Osteoblast (primary cell): ENCODE measurements around the gene ANO4. TPM values are rescaled to one million over a fixed set of nuclear protein-coding genes. Genes with fewer than 3 reads are reported as not detected.

Source experiments
- DNase-seq: peaks from one replicate; pipeline ENCODE4 v3.0.0; 2011; ENCODE audit warnings: low spot score, mixed read lengths; ENCODE audit not compliant: insufficient read length; ENCODE audit errors: missing footprints
- H2AFZ ChIP-seq: 2 replicates; pipeline ENCODE4 v1.6.0; 2011; ENCODE audit warnings: mild to moderate bottlenecking, low read length
- H3K27ac ChIP-seq: 2 replicates; pipeline ENCODE4 v1.5.1; 2011; ENCODE audit warnings: mild to moderate bottlenecking, low read depth, low read length, moderate library complexity
- H3K27me3 ChIP-seq: 2 replicates; pipeline ENCODE4 v1.6.0; 2012; ENCODE audit warnings: mild to moderate bottlenecking, control low read depth, inconsistent platforms, low read length, moderate library complexity; ENCODE audit not compliant: insufficient read depth
- H3K36me3 ChIP-seq: 2 replicates; pipeline ENCODE4 v1.5.1; 2011; ENCODE audit warnings: mild to moderate bottlenecking, low read length, control low read depth, moderate library complexity; ENCODE audit not compliant: insufficient read depth
- H3K4me1 ChIP-seq: 2 replicates; pipeline ENCODE4 v1.5.1; 2011; ENCODE audit warnings: mild to moderate bottlenecking, low read length, control low read depth, moderate library complexity; ENCODE audit not compliant: insufficient read depth
- H3K4me2 ChIP-seq: 2 replicates; pipeline ENCODE4 v1.6.0; 2011; ENCODE audit warnings: mild to moderate bottlenecking, low read length; ENCODE audit not compliant: insufficient read depth
- H3K4me3 ChIP-seq: fragments of 200-600 bp; sonication (generic); 3 replicates; pipeline ENCODE4 v1.5.1; 2012; ENCODE audit warnings: mild to moderate bottlenecking, low read length, inconsistent platforms; ENCODE audit not compliant: insufficient read depth
- H3K79me2 ChIP-seq: 2 replicates; pipeline ENCODE4 v1.6.0; 2012; ENCODE audit warnings: mild to moderate bottlenecking, low read length, control low read depth, inconsistent platforms; ENCODE audit not compliant: insufficient read depth
- H3K9me3 ChIP-seq: 2 replicates; pipeline ENCODE4 v1.5.1; 2011; ENCODE audit warnings: low read depth, low read length, control low read depth
- H4K20me1 ChIP-seq: 2 replicates; pipeline ENCODE4 v1.6.0; 2012; ENCODE audit warnings: mild to moderate bottlenecking, low read length, control low read depth; ENCODE audit not compliant: insufficient read depth
- total RNA-seq: library from RNA; depleted of rRNA; stranded (reverse); fragments of >200 nt; gene quantifications from 2 replicates; pipeline ENCODE4 v1.2.3, GENCODE V29; 2012
- TF ChIP-seq, protein P1 (sequence below): IDR thresholded peaks from 2 replicates; pipeline ENCODE4 v1.5.1; 2011; ENCODE audit warnings: mild to moderate bottlenecking, low read depth, low read length, moderate library complexity; ENCODE audit errors: extremely low read depth

The ANO4 gene
- total RNA-seq, 1 donor, result not detected

DNA sequence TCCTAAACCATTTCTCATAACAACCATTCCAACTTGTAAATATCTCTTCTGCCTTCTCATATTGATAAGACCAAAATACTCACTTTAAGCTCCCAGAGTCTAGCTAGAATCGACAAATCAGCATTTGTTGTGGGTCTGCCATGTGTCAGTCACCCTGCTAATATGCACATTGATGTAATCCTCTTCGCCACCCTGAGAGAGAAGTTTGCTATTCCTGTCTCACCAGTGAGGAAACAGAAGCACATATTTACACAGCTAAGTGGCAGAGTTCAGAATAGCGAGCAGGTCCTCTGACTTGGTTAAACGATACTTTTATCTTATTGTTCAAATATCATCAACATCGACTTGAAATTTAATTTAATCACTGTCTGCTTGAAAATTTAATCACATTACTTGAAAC is 142.1 kb downstream of the ANO4 start:
- no peak overlapping the region for H3K4me2 ChIP-seq
- H3K79me2 ChIP-seq, result no peaks in the 10 kb centered on the region
- no peaks in the 10 kb centered on the region for H3K36me3 ChIP-seq
- no peak overlapping the region for H3K4me3 ChIP-seq
- H2AFZ ChIP-seq, result no peak overlapping the region
- no peaks in the 10 kb centered on the region for H3K27me3 ChIP-seq
- no peaks in the 10 kb centered on the region for H3K4me1 ChIP-seq
- no peaks in the 10 kb centered on the region for H3K9me3 ChIP-seq
- H4K20me1 ChIP-seq, result no peaks in the 10 kb centered on the region
- TF ChIP-seq, protein P1, sequence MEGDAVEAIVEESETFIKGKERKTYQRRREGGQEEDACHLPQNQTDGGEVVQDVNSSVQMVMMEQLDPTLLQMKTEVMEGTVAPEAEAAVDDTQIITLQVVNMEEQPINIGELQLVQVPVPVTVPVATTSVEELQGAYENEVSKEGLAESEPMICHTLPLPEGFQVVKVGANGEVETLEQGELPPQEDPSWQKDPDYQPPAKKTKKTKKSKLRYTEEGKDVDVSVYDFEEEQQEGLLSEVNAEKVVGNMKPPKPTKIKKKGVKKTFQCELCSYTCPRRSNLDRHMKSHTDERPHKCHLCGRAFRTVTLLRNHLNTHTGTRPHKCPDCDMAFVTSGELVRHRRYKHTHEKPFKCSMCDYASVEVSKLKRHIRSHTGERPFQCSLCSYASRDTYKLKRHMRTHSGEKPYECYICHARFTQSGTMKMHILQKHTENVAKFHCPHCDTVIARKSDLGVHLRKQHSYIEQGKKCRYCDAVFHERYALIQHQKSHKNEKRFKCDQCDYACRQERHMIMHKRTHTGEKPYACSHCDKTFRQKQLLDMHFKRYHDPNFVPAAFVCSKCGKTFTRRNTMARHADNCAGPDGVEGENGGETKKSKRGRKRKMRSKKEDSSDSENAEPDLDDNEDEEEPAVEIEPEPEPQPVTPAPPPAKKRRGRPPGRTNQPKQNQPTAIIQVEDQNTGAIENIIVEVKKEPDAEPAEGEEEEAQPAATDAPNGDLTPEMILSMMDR, result no peak
- no peak for DNase-seq
- H3K27ac ChIP-seq, result no peak overlapping the region

DNA sequence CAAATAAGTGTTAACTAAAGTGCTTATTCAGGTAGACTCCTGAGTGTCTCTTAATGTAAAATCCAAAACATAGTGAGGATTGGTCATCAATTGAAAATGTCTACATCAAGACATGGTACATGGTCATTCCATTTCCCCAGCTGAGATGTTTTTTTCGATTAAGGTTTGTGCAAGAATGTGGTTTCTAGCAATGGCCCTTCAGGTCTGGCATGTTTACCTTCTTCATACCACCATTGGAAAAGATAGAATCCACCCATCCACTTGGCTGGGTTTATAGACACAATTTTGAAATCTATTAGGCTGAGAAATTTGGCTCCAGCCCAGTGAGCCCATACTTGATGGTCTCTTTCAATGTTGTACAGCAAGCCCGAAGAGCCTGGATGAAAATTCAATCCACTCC is 145.9 kb downstream of the ANO4 start:
- Histone ChIP-seq H3K27ac (no peak overlapping the region), H3K4me2 (no peak overlapping the region), H3K79me2 (no peaks in the 10 kb centered on the region), H4K20me1 (no peaks in the 10 kb centered on the region), H3K9me3 (no peaks in the 10 kb centered on the region), H2AFZ (no peak overlapping the region), H3K4me3 (no peak overlapping the region), H3K36me3 (no peaks in the 10 kb centered on the region), H3K27me3 (no peaks in the 10 kb centered on the region), H3K4me1 (no peaks in the 10 kb centered on the region)
- DNase-seq, result no peak
- TF ChIP-seq, protein P1, result no peak

DNA sequence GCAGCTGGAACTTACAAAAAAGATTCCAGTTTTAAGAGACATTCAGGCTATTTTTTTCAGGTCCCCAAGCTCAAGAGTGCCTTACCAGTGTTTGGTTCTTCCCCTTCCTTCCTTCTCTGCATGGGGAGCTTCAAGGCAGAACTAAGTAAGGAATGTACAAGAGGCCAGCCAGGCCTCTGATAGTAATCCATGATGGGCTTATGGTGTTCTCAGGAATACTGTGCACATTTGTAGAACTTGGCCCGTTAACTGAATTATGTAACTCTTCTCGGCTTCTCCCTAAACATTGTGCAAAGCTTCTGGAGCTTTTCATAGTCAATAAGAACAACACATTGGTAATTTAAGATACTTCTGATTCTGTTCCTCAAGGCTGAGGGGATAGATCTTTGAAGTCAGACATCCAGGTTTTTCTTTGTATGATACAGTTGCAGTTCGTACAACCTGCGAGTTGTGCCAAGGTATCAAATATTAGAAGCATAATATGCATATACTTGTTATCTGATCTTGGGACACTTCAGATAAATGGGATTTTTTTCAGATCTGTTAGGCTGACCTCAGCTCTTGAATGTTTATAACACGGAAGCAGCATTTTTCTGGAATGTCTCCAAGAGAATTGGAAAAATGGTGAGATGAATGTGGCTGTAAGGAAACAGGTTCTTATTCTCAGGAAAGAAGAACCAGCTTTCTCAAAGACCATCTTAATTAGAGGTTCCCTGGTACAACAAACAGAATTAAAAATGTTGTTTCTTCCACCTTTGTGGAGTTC is 148.6 kb downstream of the ANO4 start:
- Histone ChIP-seq H3K79me2 (no peaks in the 10 kb centered on the region), H2AFZ (no peak overlapping the region), H3K9me3 (no peaks in the 10 kb centered on the region), H3K4me2 (no peak overlapping the region), H3K4me1 (no peaks in the 10 kb centered on the region), H3K4me3 (no peak overlapping the region), H3K27me3 (no peaks in the 10 kb centered on the region), H4K20me1 (no peaks in the 10 kb centered on the region), H3K27ac (no peak overlapping the region), H3K36me3 (no peaks in the 10 kb centered on the region)
- DNase-seq, result no peak
- TF ChIP-seq, protein P1, result no peak

DNA sequence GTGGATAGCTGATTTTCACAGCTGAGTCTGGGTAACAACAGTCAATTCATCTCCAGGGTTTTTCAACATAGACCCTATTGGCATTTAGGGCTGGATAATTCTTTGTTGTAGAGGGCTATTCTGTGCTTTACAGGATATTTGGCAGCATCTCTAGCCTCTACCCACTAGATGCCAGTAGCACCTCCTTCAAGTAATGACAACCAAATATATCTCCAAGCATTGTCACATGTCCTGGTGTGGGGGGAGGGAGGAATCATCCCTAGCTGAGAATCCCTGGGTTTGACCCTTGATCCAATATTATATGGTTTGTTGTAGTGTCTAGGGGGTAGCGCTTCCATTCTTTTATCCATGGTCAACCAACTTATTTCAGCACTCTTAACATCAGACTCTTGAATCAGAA is 157.2 kb downstream of the ANO4 start:
- Histone ChIP-seq H3K79me2 (no peaks in the 10 kb centered on the region), H3K27ac (no peak overlapping the region), H3K4me2 (no peak overlapping the region), H3K4me1 (peaks cover 9% of the 10 kb centered on the region), H4K20me1 (no peaks in the 10 kb centered on the region), H3K4me3 (no peak overlapping the region), H3K9me3 (no peaks in the 10 kb centered on the region), H3K27me3 (no peaks in the 10 kb centered on the region), H3K36me3 (no peaks in the 10 kb centered on the region), H2AFZ (no peak overlapping the region)
- DNase-seq, result no peak
- TF ChIP-seq, protein P1, result peak; percentile 11
